ENCODE data around the gene HSFX3. TPM values are rescaled to one million over a fixed set of nuclear protein-coding genes. Genes with fewer than 3 reads are reported as not detected.

HSFX3 gene
- total and polyA plus RNA-seq, 2 of the 13 experiments (the other 11 are each of a cell fraction or from before 2014, with no cell fraction given) = not detected

DNA sequence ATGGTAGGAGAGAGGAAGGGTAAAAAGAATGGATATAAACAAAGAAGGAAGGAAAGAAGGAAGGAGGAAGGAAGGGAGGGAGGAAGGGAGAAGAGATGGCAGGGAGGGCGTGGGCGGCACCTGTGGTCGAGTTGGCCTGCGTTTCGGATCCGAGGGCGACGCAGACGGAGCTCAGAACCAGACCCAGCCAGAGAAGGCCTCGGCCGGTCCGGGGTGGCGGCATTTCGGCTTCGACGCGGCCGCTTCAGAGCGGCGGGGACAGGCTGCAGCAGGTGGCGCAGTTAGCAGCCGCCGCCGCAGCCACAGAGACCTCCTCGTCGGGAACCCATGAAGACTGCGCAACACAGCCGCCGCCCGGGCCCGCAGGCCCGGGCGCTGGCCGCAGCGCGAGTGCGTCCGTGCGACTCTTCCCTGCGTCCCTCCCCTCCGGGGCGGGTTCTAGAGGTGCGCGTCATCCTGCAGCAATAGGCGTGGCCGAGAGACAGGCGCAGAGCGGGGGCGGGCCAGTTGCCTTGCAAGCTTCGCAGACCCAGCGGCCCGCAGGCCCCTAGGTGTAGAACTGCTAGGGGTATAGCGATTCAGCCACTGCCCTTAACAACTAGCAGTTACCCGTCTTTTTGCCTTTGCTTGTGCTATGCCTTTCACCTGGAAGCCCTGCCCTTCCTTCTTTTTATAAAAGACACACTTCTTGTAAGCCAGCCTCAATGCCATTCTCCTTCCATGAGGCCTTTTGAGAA, 44.6 kb downstream of the HSFX3 start, which contains the start of gene IDS (continued):
- TF ChIP-seq ZNF510 (CRISPR knock-in tag; IDR thresholded peaks at IDR 0.05; ENCODE audit: low read depth) (no peak), NCOA1 (CRISPR knock-in tag; IDR thresholded peaks at IDR 0.05) (no peak), RAD51 (IDR thresholded peaks at IDR 0.05; ENCODE audit: borderline replicate concordance) (no peak), MEF2D (CRISPR knock-in tag; IDR thresholded peaks at IDR 0.05) (no peak), ZNF552 (CRISPR knock-in tag; IDR thresholded peaks at IDR 0.05; ENCODE audit: borderline replicate concordance) (no peak), FIP1L1 (IDR thresholded peaks at IDR 0.05; ENCODE audit: borderline replicate concordance, insufficient read depth, low read depth, low read length) (0 out of 2 replicates have a peak, but pooled peaks have one; percentile 49), ZNF549 (CRISPR knock-in tag; IDR thresholded peaks at IDR 0.05) (no peak), ZNF768 (CRISPR knock-in tag; IDR thresholded peaks at IDR 0.05) (peak; percentile 65; the same call in 1 of the 2 replicates), SMARCE1 (IDR thresholded peaks at IDR 0.05; ENCODE audit: borderline replicate concordance) (no peak), GZF1 (CRISPR knock-in tag; IDR thresholded peaks at IDR 0.05) (no peak), CCDC6 (CRISPR knock-in tag; IDR thresholded peaks at IDR 0.05) (no peak), ZNF563 (CRISPR knock-in tag; IDR thresholded peaks at IDR 0.05) (0 out of 2 replicates have a peak, but pooled peaks have one; percentile 37), ZBTB1 (CRISPR knock-in tag; IDR thresholded peaks at IDR 0.05; ENCODE audit: borderline replicate concordance) (no peak), ELF3 (CRISPR knock-in tag; IDR thresholded peaks at IDR 0.05) (no peak), NFE2 (CRISPR knock-in tag; IDR thresholded peaks at IDR 0.05) (no peak), ZNF703 (CRISPR knock-in tag; IDR thresholded peaks at IDR 0.05; ENCODE audit: borderline replicate concordance) (no peak), CREB1 (IDR thresholded peaks at IDR 0.05) (peak; percentile 41; the same call in 1 of the 2 replicates), CREB1 (CRISPR knock-in tag; IDR thresholded peaks at IDR 0.05) (no peak), ZNF296 (CRISPR knock-in tag; conservative IDR thresholded peaks at IDR 0.05) (no peak), IRF2 (CRISPR knock-in tag; IDR thresholded peaks at IDR 0.05) (0 out of 2 replicates have a peak, but pooled peaks have one; percentile 17), ZNF790 (CRISPR knock-in tag; IDR thresholded peaks at IDR 0.05; ENCODE audit: borderline replicate concordance) (no peak), SUZ12 (IDR thresholded peaks at IDR 0.05; ENCODE audit: low read depth, low read length) (no peak), ZNF383 (CRISPR knock-in tag; IDR thresholded peaks at IDR 0.05; ENCODE audit: borderline replicate concordance) (no peak), MIER3 (CRISPR knock-in tag; IDR thresholded peaks at IDR 0.05; ENCODE audit: borderline replicate concordance) (no peak), MTF2 (CRISPR knock-in tag; IDR thresholded peaks at IDR 0.05; ENCODE audit: borderline replicate concordance) (no peak), ZNF720 (CRISPR knock-in tag; IDR thresholded peaks at IDR 0.05) (no peak), ZNF564 (CRISPR knock-in tag; IDR thresholded peaks at IDR 0.05) (no peak), ZNF724P (CRISPR knock-in tag; IDR thresholded peaks at IDR 0.05; ENCODE audit: borderline replicate concordance) (no peak), MXI1 (IDR thresholded peaks at IDR 0.05; ENCODE audit: borderline replicate concordance, low read depth, low read length) (no peak; the same call in 2 of the 3 replicates)
- TF ChIP-seq, protein P1, sequence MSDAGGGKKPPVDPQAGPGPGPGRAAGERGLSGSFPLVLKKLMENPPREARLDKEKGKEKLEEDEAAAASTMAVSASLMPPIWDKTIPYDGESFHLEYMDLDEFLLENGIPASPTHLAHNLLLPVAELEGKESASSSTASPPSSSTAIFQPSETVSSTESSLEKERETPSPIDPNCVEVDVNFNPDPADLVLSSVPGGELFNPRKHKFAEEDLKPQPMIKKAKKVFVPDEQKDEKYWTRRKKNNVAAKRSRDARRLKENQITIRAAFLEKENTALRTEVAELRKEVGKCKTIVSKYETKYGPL (CRISPR knock-in tag; IDR thresholded peaks at IDR 0.05) = no peak
- TF ChIP-seq, protein P2, sequence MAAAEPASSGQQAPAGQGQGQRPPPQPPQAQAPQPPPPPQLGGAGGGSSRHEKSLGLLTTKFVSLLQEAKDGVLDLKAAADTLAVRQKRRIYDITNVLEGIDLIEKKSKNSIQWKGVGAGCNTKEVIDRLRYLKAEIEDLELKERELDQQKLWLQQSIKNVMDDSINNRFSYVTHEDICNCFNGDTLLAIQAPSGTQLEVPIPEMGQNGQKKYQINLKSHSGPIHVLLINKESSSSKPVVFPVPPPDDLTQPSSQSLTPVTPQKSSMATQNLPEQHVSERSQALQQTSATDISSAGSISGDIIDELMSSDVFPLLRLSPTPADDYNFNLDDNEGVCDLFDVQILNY (CRISPR knock-in tag; conservative IDR thresholded peaks at IDR 0.05) = no peak
- TF ChIP-seq, protein P3, sequence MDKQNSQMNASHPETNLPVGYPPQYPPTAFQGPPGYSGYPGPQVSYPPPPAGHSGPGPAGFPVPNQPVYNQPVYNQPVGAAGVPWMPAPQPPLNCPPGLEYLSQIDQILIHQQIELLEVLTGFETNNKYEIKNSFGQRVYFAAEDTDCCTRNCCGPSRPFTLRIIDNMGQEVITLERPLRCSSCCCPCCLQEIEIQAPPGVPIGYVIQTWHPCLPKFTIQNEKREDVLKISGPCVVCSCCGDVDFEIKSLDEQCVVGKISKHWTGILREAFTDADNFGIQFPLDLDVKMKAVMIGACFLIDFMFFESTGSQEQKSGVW (CRISPR knock-in tag; IDR thresholded peaks at IDR 0.05; ENCODE audit: borderline replicate concordance) = no peak
